Astrocyte (in vitro differentiated cells and primary cell): ENCODE data around the gene HLA-A. TPM values are rescaled to one million over a fixed set of nuclear protein-coding genes. Genes with fewer than 3 reads are reported as not detected.

ENCODE experiments used
- DNase-seq: peaks from one replicate; pipeline ENCODE4 v3.0.0-alpha.2; 2010; ENCODE audit warnings: low read depth
- FAIRE-seq: peaks from 2 replicates; lab custom pipeline; 2011; peaks lifted over from hg19 to GRCh38; lab: Jason Lieb, UNC
- H2AFZ ChIP-seq: 2 replicates; pipeline ENCODE4 v1.6.0; 2012; ENCODE audit warnings: low read depth, low read length, inconsistent platforms
- H3K27ac ChIP-seq: 2 replicates; pipeline ENCODE4 v1.5.1; 2011; ENCODE audit warnings: low read depth, low read length, inconsistent platforms
- H3K27me3 ChIP-seq: 2 replicates; pipeline ENCODE4 v1.6.0; 2011; ENCODE audit warnings: low read length, inconsistent platforms; ENCODE audit not compliant: insufficient read depth
- H3K36me3 ChIP-seq: 2 replicates; pipeline ENCODE4 v1.5.1; 2011; ENCODE audit warnings: low read length, inconsistent platforms; ENCODE audit not compliant: insufficient read depth
- H3K4me1 ChIP-seq: 2 replicates; pipeline ENCODE4 v1.5.1; 2011; ENCODE audit warnings: low read length, inconsistent platforms; ENCODE audit not compliant: insufficient read depth
- H3K4me2 ChIP-seq: 2 replicates; pipeline ENCODE4 v1.6.0; 2012; ENCODE audit warnings: low read length, inconsistent platforms
- H3K4me3 ChIP-seq: 2 replicates; pipeline ENCODE4 v1.5.1; 2011; ENCODE audit warnings: low read depth, mild to moderate bottlenecking, low read length, inconsistent platforms; ENCODE audit not compliant: insufficient read depth
- H3K79me2 ChIP-seq: 2 replicates; pipeline ENCODE4 v1.6.0; 2012; ENCODE audit warnings: mild to moderate bottlenecking, low read length, inconsistent platforms; ENCODE audit not compliant: insufficient read depth
- H3K9ac ChIP-seq: 2 replicates; pipeline ENCODE4 v1.6.0; 2012; ENCODE audit warnings: mild to moderate bottlenecking, low read length, inconsistent platforms
- H3K9me3 ChIP-seq: 2 replicates; pipeline ENCODE4 v1.5.1; 2012; ENCODE audit warnings: low read depth, mild to moderate bottlenecking, low read length, inconsistent platforms; ENCODE audit not compliant: insufficient read depth
- H4K20me1 ChIP-seq: 2 replicates; pipeline ENCODE4 v1.6.0; 2012; ENCODE audit warnings: low read length, inconsistent platforms; ENCODE audit not compliant: insufficient read depth
- H3K27ac Mint-ChIP-seq: one replicate; pipeline ENCODE4 v1.8.0; 2021; ENCODE audit warnings: mild to moderate bottlenecking, mixed read lengths; ENCODE audit not compliant: unreplicated experiment
- H3K27me3 Mint-ChIP-seq: one replicate; pipeline ENCODE4 v1.8.0; 2021; ENCODE audit warnings: low read depth, mixed read lengths; ENCODE audit not compliant: unreplicated experiment
- H3K36me3 Mint-ChIP-seq: one replicate; pipeline ENCODE4 v1.8.0; 2021; ENCODE audit warnings: low read depth, mixed read lengths; ENCODE audit not compliant: unreplicated experiment
- H3K4me1 Mint-ChIP-seq: one replicate; pipeline ENCODE4 v1.8.0; 2021; ENCODE audit warnings: low read depth, mixed read lengths; ENCODE audit not compliant: unreplicated experiment
- H3K4me3 Mint-ChIP-seq: one replicate; pipeline ENCODE4 v1.8.0; 2021; ENCODE audit warnings: mild to moderate bottlenecking, moderate library complexity, mixed read lengths; ENCODE audit not compliant: unreplicated experiment
- H3K9me3 Mint-ChIP-seq: one replicate; pipeline ENCODE4 v1.8.0; 2021; ENCODE audit warnings: mild to moderate bottlenecking, mixed read lengths; ENCODE audit not compliant: unreplicated experiment
- EZH2 ChIP-seq: IDR thresholded peaks from 2 replicates; pipeline ENCODE4 v1.6.1; 2012; ENCODE audit warnings: mild to moderate bottlenecking, low read length, inconsistent platforms; ENCODE audit not compliant: insufficient read depth
- total RNA-seq: library from RNA; stranded (reverse); gene quantifications from 2 replicates; pipeline ENCODE4 v1.2.1, GENCODE V29; 2021
- TF ChIP-seq, protein P1 (sequence below): IDR thresholded peaks from 2 replicates; pipeline ENCODE4 v1.5.1; 2011; ENCODE audit warnings: low read depth, mild to moderate bottlenecking, inconsistent platforms, low read length, moderate library complexity; ENCODE audit not compliant: insufficient read depth

Gene HLA-A
- total RNA-seq, 1 donor from 2014 or later = 327 TPM

DNA sequence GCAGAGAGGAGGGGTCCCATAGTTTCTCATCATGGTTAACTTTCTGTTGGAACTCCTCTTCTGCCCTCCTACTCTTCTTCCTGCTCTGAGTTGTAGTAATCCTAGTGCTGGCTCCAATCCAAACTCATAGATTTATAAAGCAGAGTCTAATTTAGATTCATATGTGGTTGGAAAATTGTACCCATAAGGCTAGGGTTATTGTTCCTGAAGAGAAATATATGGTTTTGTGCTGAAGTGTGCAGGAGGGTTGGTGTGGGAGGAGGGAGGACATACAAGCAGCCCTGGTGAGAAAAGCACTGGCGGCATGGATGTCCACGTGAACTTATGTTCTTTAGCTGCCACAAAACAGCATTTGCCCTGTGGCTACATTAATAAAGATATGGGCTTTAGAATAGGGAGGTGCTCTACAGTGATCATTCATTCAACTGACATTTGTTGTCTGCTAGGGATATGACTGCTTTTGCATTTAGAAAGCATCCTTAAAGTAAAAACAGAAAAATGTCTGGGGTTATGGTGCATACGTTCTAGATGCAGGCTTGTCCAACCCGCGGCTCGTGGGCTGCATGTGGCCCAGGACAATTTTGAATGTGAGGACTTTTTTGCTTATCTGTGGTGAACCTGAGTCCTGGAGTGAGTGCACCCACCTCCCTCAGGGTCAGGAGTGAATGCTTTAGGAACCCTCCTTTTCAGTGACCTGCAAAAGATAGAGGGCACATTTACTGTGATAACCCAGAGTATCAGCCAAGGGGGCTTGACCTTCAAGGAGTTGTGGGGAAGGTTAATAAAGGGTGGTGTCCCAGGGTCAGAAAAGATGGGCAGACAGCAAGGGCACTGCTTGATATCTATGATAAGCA, 4.1 kb downstream of the HLA-A start:
- TF ChIP-seq EZH2 = no peak
- TF ChIP-seq, protein P1, sequence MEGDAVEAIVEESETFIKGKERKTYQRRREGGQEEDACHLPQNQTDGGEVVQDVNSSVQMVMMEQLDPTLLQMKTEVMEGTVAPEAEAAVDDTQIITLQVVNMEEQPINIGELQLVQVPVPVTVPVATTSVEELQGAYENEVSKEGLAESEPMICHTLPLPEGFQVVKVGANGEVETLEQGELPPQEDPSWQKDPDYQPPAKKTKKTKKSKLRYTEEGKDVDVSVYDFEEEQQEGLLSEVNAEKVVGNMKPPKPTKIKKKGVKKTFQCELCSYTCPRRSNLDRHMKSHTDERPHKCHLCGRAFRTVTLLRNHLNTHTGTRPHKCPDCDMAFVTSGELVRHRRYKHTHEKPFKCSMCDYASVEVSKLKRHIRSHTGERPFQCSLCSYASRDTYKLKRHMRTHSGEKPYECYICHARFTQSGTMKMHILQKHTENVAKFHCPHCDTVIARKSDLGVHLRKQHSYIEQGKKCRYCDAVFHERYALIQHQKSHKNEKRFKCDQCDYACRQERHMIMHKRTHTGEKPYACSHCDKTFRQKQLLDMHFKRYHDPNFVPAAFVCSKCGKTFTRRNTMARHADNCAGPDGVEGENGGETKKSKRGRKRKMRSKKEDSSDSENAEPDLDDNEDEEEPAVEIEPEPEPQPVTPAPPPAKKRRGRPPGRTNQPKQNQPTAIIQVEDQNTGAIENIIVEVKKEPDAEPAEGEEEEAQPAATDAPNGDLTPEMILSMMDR = no peak
- H3K4me3 ChIP-seq = no peak overlapping the region
- H3K4me2 ChIP-seq = no peak overlapping the region
- no peak overlapping the region for H3K27ac ChIP-seq
- no peaks in the 10 kb centered on the region for H3K9me3 ChIP-seq
- peaks cover 10% of the 10 kb centered on the region for H4K20me1 ChIP-seq
- no peak for FAIRE-seq
- H3K27me3 Mint-ChIP-seq = peaks cover 16% of the 10 kb centered on the region
- H3K36me3 Mint-ChIP-seq = peaks cover 30% of the 10 kb centered on the region
- H2AFZ ChIP-seq = no peak overlapping the region
- H3K9me3 Mint-ChIP-seq = peaks cover 6% of the 10 kb centered on the region
- H3K79me2 ChIP-seq = peaks cover 11% of the 10 kb centered on the region
- H3K36me3 ChIP-seq = peaks cover 3% of the 10 kb centered on the region
- peak overlapping the region; percentile 62 for H3K4me3 Mint-ChIP-seq
- H3K4me1 Mint-ChIP-seq = peaks cover 4% of the 10 kb centered on the region
- H3K4me1 ChIP-seq = peaks cover 7% of the 10 kb centered on the region
- H3K27ac Mint-ChIP-seq = no peak overlapping the region
- no peaks in the 10 kb centered on the region for H3K27me3 ChIP-seq
- DNase-seq = no peak
- no peak overlapping the region for H3K9ac ChIP-seq

DNA sequence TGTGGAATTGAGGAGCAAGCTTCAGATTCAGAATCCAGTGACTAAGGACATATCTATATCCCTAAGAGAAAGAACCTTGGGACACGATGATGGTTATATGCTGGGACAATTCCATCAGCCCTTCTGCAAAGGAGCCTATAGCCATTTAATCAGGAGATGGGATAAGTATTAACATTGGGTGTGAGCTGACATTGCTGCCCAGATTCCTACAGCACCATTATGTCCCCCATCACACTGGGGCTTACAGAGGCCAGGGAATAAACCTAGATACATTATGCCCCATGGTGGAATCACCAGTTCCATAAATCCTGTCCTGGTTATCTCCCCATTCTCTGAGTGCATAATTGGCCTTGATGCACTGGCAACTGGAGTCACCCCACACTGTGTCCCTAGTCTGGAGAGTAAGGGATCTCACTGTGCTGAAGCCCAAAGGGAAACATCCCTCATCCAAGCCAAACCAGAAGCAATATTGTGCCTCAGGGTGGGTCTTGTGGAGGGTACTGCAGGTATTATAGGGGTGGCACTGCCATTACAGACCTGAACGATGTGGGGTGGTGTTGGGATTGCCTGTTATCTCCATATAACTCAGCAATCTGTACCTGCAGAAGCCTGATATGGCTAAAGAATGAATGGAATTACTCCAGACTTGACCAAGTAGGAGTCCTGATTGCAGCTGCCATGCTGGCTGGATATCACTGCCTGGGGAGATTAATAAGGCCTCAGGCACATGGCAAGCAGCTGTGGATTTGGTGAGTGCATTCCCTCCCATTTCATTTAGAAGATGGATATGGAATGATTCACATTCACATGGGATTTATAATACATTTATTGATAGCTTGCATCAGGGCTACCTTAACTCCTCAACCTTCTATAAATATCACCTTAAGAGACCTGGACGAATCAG, 5.0 kb downstream of the HLA-A start:
- Mint-ChIP-seq H3K36me3 (peaks cover 30% of the 10 kb centered on the region), H3K9me3 (peaks cover 6% of the 10 kb centered on the region)
- H3K36me3 ChIP-seq = peaks cover 3% of the 10 kb centered on the region

More for the DNA sequence above, 5.0 kb downstream of the HLA-A start:
- H3K4me1 ChIP-seq = peaks cover 7% of the 10 kb centered on the region
- H3K79me2 ChIP-seq = peaks cover 11% of the 10 kb centered on the region
- Mint-ChIP-seq H3K4me3 (no peak overlapping the region), H3K4me1 (no peaks in the 10 kb centered on the region), H3K27me3 (peaks cover 16% of the 10 kb centered on the region), H3K27ac (no peak overlapping the region)
- FAIRE-seq (no peak), DNase-seq (no peak)
- peaks cover 10% of the 10 kb centered on the region for H4K20me1 ChIP-seq
- no peak overlapping the region for H3K4me2 ChIP-seq
- TF ChIP-seq EZH2 = no peak
- TF ChIP-seq, protein P1 = no peak
- no peak overlapping the region for H3K9ac ChIP-seq
- H3K27me3 ChIP-seq = no peaks in the 10 kb centered on the region
- no peak overlapping the region for H2AFZ ChIP-seq
- no peaks in the 10 kb centered on the region for H3K9me3 ChIP-seq
- no peak overlapping the region for H3K4me3 ChIP-seq
- no peak overlapping the region for H3K27ac ChIP-seq
